NCI-H1048 (cell line): ENCODE results near the gene ABHD11.
"Not testable (repeated sequence)": the region's sequence is repeated elsewhere in the genome, so short reads cannot be mapped to it uniquely, and the experiment has no call there.

Experiments used
- DNase-seq: peaks from one replicate; lab custom pipeline; 2025; lab: John Stamatoyannopoulos, UW

The ABHD11 gene, protein sequence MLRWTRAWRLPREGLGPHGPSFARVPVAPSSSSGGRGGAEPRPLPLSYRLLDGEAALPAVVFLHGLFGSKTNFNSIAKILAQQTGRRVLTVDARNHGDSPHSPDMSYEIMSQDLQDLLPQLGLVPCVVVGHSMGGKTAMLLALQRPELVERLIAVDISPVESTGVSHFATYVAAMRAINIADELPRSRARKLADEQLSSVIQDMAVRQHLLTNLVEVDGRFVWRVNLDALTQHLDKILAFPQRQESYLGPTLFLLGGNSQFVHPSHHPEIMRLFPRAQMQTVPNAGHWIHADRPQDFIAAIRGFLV

DNA sequence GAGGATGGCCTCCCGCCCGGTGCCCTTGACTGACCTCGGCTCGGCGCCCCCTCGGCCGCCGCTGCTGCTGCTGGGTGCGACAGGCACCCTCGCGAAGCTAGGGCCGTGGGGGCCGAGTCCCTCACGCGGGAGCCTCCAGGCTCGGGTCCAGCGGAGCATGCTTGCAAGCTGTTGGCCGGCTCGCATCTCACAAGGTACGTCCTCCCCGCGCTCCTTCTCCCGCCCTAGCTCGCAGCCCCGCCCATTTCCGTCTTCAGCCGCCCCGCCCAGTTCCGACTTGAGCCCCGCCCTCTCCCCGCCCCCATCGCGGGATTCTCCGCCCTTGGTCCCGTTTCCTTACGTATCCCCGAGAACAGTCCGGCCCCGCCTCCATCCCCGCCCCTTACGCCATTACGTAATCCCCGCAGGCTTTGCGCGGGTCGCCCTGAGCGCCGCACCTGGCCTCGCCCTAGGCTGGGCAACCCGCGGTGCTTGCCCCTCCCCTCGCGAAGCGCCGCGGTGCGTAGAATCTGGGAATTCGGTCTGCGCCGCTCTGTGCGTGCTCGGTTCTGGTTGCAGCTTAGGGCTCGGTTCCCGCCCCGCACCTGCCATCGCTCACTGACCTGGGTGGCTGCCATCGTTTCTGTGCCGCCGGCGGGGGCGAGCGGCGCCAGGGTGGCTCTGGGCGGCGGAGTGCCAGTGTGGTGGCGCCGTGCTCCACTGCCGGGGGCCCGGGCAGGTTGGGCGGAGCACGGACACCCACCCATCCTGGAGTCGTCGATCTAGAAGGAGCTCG is at the start of gene ABHD11:
Gene ABHD11 (minus strand): TSS at position 191 of the 775 bp plus-strand sequence. CDS start 32 bp downstream, at position 159.
- DNase-seq: peak; percentile 94

DNA sequence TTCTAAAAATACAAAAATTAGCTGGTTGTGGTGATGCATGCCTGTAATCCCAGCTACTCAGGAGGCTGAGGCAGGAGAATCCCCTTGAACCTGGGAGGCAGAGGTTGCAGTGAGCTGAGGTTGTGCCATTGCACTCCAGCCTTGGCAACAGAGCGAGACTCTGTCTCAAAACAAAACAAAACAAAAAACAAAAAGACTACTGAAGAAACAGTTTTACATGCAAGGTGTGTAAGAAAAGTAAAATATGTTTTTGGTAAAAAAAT is 49.1 kb upstream of the ABHD11 start:
- not testable (repeated sequence) for DNase-seq

DNA sequence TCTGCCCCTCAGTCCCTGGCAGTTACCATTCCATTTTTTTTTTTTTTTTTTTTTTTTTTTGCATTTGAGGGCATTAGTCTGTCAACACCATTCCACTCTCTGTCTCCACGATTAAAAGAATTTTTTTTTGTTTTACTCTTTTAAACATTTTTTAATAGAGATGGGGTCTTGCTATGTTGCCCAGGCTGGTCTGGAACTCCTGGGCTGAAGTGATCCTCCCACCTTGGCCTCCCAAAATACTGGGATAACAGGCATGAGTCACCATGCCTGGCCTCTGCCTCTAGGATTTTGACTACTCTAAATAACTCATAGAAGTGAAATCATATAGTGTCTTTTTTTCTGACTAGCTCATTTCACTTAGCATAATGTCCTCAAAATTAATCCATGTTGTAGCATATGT is 48.0 kb upstream of the ABHD11 start:
- DNase-seq: no peak

DNA sequence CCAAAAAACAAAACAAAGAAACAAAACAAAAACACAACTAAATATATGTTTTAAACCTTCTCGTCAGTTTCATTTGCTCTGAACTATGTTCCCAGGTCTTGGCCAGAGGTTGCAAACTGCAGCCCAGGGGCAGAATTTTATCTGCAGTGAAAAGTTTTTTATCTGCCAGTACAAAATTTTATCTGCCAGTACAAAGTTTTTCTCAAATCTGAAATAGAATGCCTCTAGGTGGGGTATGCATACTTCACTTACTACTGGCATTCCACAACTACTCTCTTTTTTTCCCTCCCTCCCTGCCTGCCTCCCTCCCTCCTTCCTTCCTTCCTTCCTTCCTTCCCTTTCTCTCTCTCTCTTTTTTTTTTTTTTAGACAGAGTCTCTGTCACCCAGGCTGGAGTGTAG is 40.9 kb upstream of the ABHD11 start:
- DNase-seq: no peak

DNA sequence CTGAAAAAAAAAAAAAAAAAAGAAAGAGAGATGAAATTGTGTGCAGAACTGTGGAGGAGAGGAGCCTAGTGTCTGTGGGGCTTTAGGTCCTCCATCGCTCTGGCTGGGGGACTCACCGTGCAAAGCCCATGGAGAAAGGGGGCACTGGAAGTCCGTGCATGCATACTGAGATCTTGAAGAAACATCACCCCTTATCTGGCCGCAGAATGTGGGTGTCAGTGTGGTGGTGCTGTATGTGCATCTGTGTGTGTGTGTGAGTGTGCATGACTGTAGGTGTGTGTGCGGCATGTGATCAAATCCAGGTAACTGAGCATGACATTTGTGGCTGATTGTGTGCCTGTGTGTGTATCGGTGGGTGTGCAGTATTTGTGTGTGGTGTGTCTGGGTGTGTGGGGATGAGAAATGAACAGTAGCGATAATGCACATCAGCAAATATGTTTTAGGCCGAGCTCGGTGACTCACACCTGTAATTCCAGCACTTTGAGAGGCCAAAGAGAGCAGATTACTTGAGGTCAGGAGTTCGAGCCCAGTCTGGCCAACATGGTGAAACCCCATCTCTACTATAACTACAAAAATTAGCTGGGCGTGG is 40.3 kb upstream of the ABHD11 start:
- DNase-seq: no peak

DNA sequence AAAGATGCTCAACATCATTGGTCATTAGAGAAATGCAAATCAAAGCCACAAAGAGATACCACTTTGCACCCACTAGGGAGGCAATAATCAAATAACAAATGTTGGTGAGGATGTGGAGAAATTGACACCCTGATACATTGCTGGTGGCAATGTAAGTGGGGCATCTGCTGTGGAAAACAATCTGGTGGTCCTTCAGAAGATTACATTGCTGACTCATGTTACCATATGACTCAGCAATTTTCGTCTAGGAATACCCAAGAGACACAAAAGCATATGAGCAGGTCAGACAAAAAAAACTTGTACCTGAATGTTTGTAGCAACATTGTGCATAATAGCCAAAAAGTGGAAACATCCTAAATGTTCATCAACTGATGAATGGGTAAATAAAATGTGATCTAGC is 36.3 kb upstream of the ABHD11 start:
- DNase-seq: no peak

DNA sequence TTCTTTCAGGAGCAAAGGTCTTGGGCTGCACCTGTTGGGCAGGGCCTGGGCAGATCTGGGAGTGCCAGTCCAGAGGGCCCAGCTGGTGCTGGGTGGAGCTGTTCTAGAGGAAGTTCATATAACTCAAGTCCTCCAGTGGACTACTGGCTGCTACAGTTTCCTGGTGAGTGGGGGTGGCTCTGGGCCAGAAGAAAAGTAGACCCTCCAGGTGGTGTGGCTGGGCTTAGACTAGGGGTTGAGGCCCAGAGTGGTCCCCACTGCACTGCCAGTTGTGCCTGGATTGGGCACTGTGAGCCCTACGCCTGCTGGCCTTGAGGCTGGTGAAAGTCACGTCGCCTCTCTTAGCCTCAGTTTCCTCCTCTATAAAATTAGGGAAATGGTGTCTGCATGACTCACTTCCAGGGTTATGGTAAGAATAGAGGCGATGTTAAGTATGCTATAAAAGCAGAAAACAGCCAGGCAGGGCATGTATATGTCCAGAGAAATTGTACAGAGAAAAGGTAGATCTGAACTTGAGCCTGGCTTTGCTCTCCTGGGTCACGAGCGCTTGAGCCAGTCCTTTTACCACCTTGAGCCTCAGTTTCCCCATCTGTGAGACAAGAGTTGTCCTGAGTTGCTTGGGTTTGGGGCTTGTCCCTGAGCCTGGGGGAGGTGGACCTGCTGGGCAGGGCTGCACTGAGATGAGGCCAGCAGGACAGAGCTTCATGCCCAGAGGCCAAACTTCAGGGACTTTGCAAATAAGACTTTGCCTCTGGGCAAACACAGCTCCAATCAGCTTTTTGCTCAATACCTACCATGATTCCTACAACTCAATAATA is 35.3 kb upstream of the ABHD11 start:
- no peak for DNase-seq

DNA sequence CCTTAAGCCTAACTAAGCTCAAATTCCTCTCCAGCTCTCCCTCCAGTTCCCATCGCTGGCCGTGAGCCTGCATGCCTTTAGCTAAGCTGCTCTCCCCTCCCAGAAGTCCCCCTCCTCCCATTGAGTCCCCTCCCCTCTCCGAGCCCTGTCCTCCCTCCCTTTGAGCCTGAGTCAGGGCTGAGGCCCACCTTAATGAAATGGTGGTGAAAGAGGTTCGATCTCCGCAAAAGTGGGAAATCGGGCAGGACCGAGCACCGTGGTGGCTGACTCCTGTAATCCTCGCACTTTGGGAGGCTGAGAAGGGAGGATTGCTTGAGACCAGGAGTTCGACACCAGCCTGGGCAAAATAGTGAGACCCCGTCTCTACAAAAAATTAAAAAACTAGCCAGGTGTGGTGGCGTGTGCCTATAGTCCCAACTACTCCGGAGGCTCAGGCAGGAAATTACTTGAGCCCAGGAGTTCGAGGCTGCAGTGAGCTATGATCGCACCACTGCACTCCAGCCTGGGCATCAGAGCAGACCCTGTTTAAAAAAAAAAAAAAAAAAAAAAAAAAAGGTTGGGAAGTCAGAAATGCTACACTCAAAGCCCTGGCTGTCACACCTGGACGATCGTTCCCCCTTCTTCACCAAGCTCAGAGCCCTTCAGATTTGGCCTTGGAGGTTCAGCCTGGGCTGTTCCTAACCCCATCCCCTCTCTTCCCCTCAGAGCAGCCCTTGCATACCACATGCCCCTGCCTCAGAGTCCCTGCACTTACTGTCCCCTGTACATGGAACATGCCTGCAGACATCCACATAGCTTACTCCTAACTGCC is 32.5 kb upstream of the ABHD11 start:
- DNase-seq: no peak

DNA sequence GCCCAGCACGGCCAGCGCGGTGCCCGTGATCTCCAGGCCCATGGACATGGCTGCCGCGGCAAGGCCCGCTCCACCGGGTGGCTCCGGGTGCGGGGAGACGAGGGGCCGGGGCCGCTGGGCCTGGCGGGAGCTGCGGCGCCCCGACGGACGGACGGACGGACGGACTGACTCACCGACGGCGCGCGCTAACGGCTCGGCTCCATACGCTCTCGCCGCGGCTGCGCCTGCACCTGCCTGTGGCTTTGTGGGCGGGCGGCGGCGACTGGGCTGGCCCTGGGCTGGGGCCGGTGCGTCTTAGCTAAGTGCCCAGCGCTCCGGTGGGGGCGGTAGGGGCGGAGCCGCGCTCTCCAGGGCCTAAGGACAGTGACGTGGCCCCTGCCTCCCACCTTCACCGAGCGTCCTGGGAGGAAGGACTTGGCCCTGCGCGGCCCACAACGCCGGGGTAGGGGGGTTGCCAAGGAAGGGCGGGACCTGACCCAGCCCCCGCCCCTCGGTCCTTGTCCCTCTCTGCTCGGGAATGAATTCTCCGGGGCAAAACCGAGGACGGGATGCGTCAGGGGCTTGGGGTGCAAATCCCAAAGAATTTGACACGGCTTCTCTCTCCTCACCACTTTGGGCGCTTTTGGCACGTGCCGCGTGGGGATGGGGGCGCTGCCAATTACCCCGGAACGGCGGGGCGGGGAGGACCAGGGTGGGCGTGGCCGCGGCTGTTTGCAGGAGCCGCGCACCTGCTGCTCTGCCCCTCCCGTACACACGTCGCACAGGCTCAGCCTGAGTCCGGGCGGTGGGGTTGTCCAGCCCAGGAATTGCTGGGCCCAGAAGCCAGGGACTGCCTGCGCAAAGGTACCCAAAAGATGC is 31.6 kb upstream of the ABHD11 start, which contains the start of gene CLDN3:
Gene CLDN3 (minus strand): TSS at position 269 of the 858 bp plus-strand sequence. CDS start 221 bp downstream, at position 48.
- peak; percentile 75 for DNase-seq

DNA sequence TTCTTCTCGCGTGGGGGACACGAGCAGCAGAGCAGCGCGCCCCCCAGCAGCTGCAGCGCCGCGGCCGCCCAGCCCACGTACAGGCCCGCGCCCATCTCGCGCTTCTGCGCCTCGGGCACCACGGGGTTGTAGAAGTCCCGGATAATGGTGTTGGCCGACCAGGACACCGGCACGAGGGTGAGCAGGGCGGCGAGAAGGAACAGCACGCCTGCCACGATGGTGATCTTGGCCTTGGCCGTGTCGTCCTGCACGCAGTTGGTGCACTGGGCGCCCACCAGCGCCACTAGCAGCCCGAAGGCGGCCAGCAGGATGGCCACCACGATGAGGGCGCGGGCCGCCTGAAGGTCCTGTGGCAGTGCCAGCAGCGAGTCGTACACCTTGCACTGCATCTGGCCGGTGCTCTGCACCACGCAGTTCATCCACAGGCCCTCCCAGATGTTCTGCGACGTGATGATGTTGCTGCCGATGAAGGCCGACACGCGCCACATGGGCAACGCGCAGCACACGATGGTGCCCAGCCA is 30.9 kb upstream of the ABHD11 start:
- DNase-seq: no peak

DNA sequence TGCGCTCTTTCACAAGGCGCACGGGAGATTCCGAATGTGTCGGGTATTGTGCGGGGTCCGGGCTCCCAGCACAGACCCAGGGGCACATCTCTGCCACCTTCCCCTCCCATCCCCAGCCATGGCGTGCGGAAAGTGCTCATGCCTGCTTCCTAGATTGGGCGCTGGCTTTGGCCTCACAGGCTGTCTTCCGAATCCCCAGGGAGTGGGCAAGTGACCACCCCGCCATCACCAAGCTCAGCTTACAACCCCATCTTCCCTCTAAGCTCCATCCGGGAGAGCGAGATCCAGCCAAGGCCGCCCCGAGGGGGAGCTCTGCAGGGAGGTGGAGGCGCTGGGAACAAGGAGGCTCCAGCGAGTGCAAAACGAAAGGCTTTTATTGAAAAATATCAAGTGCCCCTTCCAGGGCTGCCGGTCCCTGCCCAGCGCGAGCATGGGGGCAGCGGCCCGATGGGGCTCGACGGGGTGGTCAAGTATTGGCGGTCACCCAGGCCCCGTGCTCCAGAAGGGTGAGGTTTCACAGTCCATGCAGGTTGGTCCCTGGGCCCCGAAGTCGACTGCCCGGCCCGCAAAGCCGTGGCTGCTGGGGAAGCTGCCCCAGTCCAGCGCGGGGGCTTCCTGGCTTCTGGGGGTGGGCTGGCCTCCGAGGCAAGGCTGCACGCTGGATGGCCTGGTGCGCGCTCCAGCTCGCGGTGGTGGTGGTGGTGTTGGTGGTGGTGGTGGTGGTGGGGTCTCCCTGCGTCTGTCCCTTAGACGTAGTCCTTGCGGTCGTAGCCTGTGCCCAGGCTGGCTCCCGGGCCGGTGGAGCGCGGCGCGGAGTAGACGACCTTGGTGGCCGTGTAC is 30.3 kb upstream of the ABHD11 start:
- DNase-seq: no peak

DNA sequence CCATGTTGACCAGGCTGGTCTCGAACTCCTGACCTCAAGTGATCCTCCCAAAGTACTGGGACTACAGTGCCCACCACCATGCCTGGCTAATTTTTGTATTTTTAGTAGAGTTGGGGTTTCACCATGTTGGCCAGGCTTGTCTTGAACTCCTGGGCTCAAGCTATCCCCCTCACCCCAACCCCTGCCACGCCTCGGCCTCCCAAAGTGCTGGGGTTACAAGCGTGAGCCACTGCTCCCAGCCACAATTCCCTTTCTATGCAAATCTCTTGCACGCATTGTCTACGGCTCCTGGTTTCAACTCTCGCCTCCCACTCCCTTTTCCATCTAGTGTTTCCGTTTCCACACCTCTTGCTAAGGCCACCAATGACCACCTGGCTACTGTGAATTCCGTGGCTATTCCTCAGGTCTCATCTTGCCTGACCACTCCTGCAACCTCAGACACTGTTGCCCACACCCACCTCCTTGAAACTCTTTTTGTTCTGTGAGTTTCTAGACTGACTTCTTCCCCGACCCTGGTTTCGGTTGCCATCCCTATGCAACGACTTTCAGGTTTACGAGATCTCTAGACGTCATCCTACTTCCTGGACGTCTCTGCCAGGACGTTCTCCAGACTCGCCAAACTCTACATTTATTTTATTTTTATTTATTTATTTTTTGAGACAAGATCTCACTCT is 28.1 kb upstream of the ABHD11 start:
- no peak for DNase-seq

DNA sequence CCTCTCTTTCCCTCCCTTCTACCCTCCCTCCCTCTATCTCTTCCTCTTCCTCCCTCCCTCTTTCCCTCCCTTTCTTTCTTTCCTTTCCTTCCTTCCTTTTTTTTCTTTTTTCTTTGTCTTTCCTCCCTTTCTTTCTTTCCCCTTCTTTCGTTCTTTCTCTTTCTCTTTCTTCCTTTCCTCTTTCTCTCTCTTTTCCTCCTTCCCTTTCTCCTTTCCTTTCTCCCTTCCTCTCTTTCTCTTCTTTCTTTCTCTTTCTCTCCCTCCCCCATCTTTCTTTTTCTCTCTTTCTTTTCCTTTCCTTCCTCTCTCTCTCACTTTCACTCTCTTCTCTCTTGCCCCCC is 24.0 kb upstream of the ABHD11 start:
- DNase-seq: no peak

DNA sequence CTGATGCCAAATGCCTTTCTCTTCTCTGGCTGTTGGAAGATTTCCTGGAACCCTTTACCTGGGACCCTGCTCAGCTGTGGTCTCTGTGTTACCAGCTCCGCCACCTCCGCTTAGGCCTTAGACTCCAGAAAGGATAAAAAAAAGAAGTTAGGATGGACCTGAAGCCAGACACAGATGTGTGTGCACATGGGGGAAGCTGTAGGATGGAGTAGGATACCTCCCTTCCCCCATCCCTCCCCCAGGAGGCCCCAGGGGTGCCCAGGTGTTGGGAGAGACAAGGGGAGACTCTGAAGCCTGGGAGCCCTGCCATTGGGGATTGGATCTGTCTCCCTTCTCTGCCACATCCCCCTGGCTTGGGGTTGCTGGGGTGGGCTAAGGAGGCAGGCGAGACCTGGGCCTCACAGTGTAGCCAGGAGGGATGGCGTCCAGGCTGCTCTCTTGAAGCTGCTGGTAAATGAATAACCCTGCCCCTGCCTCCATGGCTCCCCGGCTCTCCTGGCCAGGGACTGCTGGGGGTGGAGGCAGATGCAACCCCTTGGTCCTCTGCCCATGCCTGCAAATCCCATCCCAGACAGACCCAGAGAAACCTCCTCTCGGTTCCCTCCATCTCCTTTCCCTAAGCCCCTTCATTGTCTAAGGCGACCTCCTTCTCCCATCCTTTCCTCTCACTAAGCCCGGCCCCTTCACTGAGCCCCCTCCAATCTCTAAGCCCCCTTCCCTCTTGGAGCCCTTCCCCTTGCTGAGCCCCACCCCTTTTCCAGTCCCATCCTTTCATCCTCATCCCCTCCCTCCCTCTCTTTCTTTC is 23.5 kb upstream of the ABHD11 start:
- no peak for DNase-seq

DNA sequence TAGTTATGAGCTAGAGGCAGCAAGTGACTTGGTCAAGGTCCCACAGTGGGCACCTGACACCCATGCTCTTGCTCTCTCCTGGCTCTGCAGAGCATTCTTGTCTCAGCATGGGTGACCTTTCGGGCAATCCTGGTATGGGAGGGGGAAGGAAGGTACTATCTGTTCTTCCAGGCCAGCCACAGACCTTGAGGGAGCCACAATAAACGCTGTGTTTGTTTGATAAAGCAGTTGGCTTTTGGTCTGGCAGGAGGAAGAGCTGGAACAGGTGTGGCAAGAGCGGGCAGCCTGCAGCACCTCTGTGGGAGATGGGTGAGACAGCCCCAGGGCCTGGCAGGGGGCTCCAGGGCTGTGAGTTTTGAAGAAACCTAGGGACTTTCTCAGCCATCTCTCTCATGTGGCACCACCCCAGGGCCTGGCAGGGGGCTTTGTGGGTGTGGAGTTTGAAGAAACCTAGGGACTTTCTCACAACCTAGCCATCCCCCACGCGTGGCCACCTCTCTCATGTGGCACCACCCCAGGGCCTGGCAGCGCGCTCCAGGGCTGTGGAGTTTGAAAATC is 20.1 kb upstream of the ABHD11 start:
- DNase-seq: no peak

DNA sequence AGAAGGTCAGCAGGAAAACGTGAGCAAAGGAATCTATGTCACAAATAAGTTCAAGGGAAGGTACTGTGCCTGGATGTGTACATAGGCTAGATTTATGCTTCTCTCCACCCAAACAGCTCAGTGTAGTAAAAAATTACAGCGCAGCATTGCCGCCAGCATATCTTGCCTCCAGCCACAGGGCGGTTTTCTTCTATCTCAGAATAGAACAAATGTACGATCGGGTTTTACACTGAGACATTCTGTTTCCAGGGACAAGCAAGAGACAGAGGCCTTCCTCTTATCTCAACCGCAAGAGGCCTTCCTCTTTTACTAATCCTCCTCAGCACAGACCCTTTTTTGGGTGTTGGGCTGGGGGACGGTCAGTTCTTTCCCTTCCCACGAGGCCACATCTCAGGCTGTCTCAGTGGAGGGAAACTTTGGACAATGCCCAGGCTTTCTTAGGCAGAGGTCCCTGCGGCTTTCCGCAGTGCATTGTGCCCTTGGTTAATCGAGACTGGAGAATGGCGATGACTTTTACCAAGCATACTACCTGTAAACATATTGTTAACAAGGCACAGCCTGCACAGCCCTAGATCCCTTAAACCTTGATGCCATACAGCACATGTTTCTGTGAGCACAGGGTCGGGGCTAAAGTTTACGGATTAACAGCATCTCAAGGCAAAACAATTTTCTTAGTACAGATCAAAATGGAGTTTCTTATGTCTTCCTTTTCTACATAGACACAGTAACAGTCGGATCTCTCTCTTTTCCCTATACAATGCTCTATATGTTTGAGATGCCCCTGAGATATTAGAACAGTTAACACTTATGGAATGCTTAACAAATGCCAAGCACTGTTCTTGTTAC is 11.6 kb upstream of the ABHD11 start:
- no peak for DNase-seq

DNA sequence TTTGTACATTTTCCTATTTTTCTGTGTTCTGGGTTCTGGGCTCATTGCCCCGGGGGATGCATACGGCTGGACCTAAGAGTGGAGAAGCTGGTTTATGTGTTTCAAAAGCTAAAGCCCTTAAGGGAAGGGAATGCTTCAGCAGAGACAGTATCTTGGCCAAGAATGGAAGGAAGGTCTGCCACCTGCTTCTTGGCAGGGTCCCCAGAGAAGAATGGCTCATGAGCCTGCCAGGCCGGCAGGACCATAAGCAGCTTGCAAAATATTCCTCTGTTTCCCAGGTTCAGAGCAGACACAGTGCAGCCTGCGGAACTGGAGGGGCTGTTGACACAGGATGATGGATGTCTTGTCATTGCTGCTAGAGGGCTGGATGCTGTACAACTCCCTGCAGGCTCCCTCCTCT is 7.8 kb upstream of the ABHD11 start:
- no peak for DNase-seq
